Panc1 (cell line): ENCODE results near the gene EPDR1. TPM values are rescaled to one million over a fixed set of nuclear protein-coding genes. Genes with fewer than 3 reads are reported as not detected.
A peak's percentile ranks its signal among the peaks of the same experiment; 100 is the strongest.

Source experiments
- ATAC-seq: fragments of 200-7000 bp; cut with Tn5 transposase; 2 replicates; pipeline ENCODE4 v1.9.1; 2020; ENCODE audit warnings: mild to moderate bottlenecking, moderate library complexity
- BruUV-seq: library from RNA; stranded (reverse); fragments of 400-500 nt; replicated peaks from 2 replicates; lab custom pipeline; 2021; lab: Mats Ljungman, UMichigan
- CTCF ChIA-PET: fragments of 300-600 bp; sonication (Branson Sonifier 250); formaldehyde crosslinking; loops from one replicate; lab custom pipeline; 2022; ENCODE audit warnings: antibody characterized with exemption; lab: Charles Lee
- POLR2A ChIA-PET: fragments of 300-600 bp; sonication (Branson Sonifier 250); formaldehyde crosslinking; loops from one replicate; lab custom pipeline; 2022; ENCODE audit warnings: antibody characterized with exemption; lab: Charles Lee
- DNase-seq: peaks from one replicate; pipeline ENCODE4 v3.0.0-alpha.2; 2010; ENCODE audit warnings: low read depth, low spot score
- H3K27ac ChIP-seq: 2 replicates; pipeline ENCODE4 v1.5.1; 2011; ENCODE audit warnings: mild to moderate bottlenecking, low read length, inconsistent platforms
- H3K27me3 ChIP-seq: fragments of 200-500 bp; sonication (Bioruptor generic); 2 replicates; pipeline ENCODE4 v1.6.0; 2014; ENCODE audit warnings: low read length, inconsistent platforms; ENCODE audit not compliant: control insufficient read depth, insufficient read depth
- H3K36me3 ChIP-seq: fragments of 200-500 bp; sonication (Bioruptor generic); 2 replicates; pipeline ENCODE4 v1.5.1; 2014; ENCODE audit warnings: inconsistent platforms, mild to moderate bottlenecking, low read length, moderate library complexity; ENCODE audit not compliant: control insufficient read depth, insufficient read depth
- H3K4me1 ChIP-seq: 2 replicates; pipeline ENCODE4 v1.5.1; 2011; ENCODE audit warnings: inconsistent platforms, mild to moderate bottlenecking, low read length, moderate library complexity; ENCODE audit not compliant: control insufficient read depth, insufficient read depth
- H3K4me3 ChIP-seq, 2 experiments: 2 replicates each; pipeline ENCODE4 v1.5.1; 2011 to 2012; ENCODE audit warnings: low read depth in 2 of 2, low read length in 2 of 2, mild to moderate bottlenecking in 2 of 2, inconsistent platforms in 1 of 2, moderate library complexity in 1 of 2
- H3K9me3 ChIP-seq: fragments of 200-500 bp; sonication (Bioruptor generic); 2 replicates; pipeline ENCODE4 v1.5.1; 2014; ENCODE audit warnings: low read depth, mild to moderate bottlenecking, inconsistent platforms, low read length, moderate library complexity; ENCODE audit not compliant: control insufficient read depth, insufficient read depth
- CTCF ChIP-seq: fragments of 450-650 bp; IDR thresholded peaks from 2 replicates; pipeline ENCODE4 v1.5.1; 2017; ENCODE audit warnings: mild to moderate bottlenecking
- POLR2AphosphoS5 ChIP-seq: IDR thresholded peaks from 2 replicates; pipeline ENCODE4 v1.6.1; 2012; ENCODE audit warnings: mild to moderate bottlenecking, low read depth, low read length, moderate library complexity
- REST ChIP-seq, 2 experiments: IDR thresholded peaks; 2 replicates each; pipeline ENCODE4 v1.6.1; 2011 to 2012; ENCODE audit warnings: low read depth in 2 of 2, control low read depth in 1 of 2, low read length in 1 of 2, mild to moderate bottlenecking in 1 of 2, moderate library complexity in 1 of 2; ENCODE audit not compliant: insufficient read depth in 1 of 2
- SIN3A ChIP-seq: IDR thresholded peaks from 2 replicates; pipeline ENCODE4 v1.6.1; 2012; ENCODE audit warnings: low read depth, mild to moderate bottlenecking, low read length, moderate library complexity, borderline replicate concordance; ENCODE audit not compliant: insufficient read depth
- TCF7L2 ChIP-seq: IDR thresholded peaks from 2 replicates; pipeline ENCODE4 v1.6.1; 2011; ENCODE audit warnings: mild to moderate bottlenecking, low read depth, low read length, inconsistent platforms
- in situ Hi-C: cut with HindIII; loops from 2 replicates; pipeline ENCODE4 v1.10.0; 2016; ENCODE audit warnings: low sequenced_read_pairs, low pct_unique_long_range_greater_than_20kb
- intact Hi-C: fragments of 100-400 bp; cut with micrococcal nuclease; formaldehyde crosslinking; loops from one replicate; pipeline ENCODE4 v1.10.0; 2022; ENCODE audit not compliant: unreplicated experiment
- total RNA-seq: library from RNA; stranded (reverse); gene quantifications from one replicate; pipeline ENCODE4 v1.2.1, GENCODE V29; 2021; ENCODE audit not compliant: unreplicated experiment

EPDR1 gene
- total RNA-seq, 1 experiment from 2014 or later, result 86.6 TPM

GRCh38 chr7:37901890-37902524 lies 18.4 kb upstream of the EPDR1 start:
- CTCF ChIA-PET, result interaction anchor here (0.6 to 1.0 kb wide), 9 partner anchors 15 to 466 kb away, joined by 3 to 7 read pairs (median 4); partner anchors contain the start of gene SFRP4
- H3K27me3 ChIP-seq, result peaks cover 4% of the 10 kb centered on the region; the same call in 1 of the 2 replicates
- POLR2A ChIA-PET, result no interaction called here
- intact Hi-C loops, result loop anchor here (2.0 to 10.0 kb wide), 3 partner anchors 205 to 433 kb away; no protein-coding TSS in a partner anchor
- H3K4me3 ChIP-seq, result no peak overlapping the region
- H3K4me1 ChIP-seq, result no peaks in the 10 kb centered on the region; the same call in 1 of the 2 replicates
- no peak overlapping the region for H3K27ac ChIP-seq
- DNase-seq (no peak), ATAC-seq (0 out of 2 replicates have a peak, but pooled peaks have one; percentile 38)
- H3K36me3 ChIP-seq, result no peaks in the 10 kb centered on the region
- in situ Hi-C loops, result no loop called here
- TF ChIP-seq REST (IDR thresholded peaks at IDR 0.05; ENCODE audit: insufficient read depth in 1 of 2, low read depth in 2 of 2, low read length in 1 of 2) (no peak), TCF7L2 (no peak), POLR2AphosphoS5 (no peak), SIN3A (no peak), CTCF (no peak)
- no peaks in the 10 kb centered on the region for H3K9me3 ChIP-seq
- BruUV-seq, result no TSS peak

- H3K4me1 ChIP-seq, result no peaks in the 10 kb centered on the region
- H3K4me3 ChIP-seq, result no peak overlapping the region
- no peaks in the 10 kb centered on the region for H3K36me3 ChIP-seq
- no TSS peak for BruUV-seq
- DNase-seq (no peak), ATAC-seq (no peak)
- H3K27ac ChIP-seq, result no peak overlapping the region
- ChIA-PET CTCF (interaction anchor here (1.2 kb wide), 1 partner anchor 8 kb away, joined by 7 read pairs; the partner anchor contains the start of gene SFRP4), POLR2A (no interaction called here)
- H3K9me3 ChIP-seq, result no peaks in the 10 kb centered on the region
- in situ Hi-C loops (no loop called here), intact Hi-C loops (loop anchor here (10.0 kb wide), 1 partner anchor 426 kb away; no protein-coding TSS in a partner anchor)
- TF ChIP-seq REST (IDR thresholded peaks at IDR 0.05; ENCODE audit: insufficient read depth in 1 of 2, low read depth in 2 of 2, low read length in 1 of 2), result no peak
- TF ChIP-seq TCF7L2, result no peak
- TF ChIP-seq CTCF, result no peak
- no peak for TF ChIP-seq POLR2AphosphoS5
- TF ChIP-seq SIN3A, result no peak
- H3K27me3 ChIP-seq, result peaks cover 13% of the 10 kb centered on the region
Measured at GRCh38 chr7:37908221-37908788, 12.1 kb upstream of the EPDR1 start.
